Activated CD8-positive, alpha-beta memory T cell treated with anti-CD3 and anti-CD28 coated beads for 4 hours (primary cell): ENCODE measurements around the gene PRKAG2.
"Not testable (repeated sequence)": the region's sequence is repeated elsewhere in the genome, so short reads cannot be mapped to it uniquely, and the experiment has no call there.

ENCODE experiments used
- DNase-seq, 2 donors: peaks; one replicate each; pipeline ENCODE4 v3.0.0-alpha.2; 2020; ENCODE audit warnings: low read depth in 2 of 2

The PRKAG2 gene

GRCh38 chr7:151552352-151553028 is 324.4 kb downstream of the PRKAG2 start:
- DNase-seq, result no peak

DNA sequence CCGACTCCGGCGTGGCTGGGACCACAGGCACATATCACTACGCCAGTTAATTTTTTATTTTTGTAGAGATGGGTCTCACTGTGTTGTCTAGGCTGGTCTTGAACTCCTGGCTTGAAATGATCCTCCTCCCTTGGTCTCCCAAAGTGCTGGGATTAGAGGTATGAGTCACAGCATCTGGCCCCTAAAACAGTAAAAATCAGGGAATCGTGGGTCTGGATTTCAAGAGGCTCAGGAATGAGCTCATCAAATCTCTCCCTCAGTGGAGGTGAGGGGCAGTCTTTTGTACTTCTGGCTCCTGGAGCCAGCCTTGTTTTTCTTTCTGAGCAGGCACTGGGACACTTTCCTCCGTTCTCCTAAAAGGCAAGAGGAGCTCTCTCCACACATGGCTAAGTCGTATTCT is 325.1 kb downstream of the PRKAG2 start:
- DNase-seq, result no peak

- DNase-seq, result no peak
Measured at GRCh38 chr7:151550656-151551286, 326.1 kb downstream of the PRKAG2 start.

GRCh38 chr7:151549644-151550043 is 327.3 kb downstream of the PRKAG2 start:
- DNase-seq, result no peak

DNA sequence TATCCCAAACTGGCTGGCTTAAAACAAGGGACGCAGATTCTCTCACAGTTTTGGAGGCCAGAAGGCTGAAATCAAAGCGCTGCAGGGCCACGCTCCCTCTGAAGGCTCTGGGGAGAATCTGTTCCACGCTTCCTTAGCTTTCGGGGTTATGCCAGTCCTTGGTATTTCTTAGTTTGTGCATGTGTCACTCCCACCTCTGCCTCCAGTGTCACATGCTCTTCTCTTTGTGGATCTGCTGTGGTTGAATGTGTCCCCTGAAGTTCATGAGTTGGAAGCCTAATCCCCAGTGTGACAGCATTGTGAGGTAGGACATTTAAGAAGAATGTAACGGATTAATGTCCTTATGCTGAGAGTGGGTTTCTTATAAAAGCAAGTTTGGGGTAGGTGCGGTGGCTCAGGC is 327.8 kb downstream of the PRKAG2 start:
- DNase-seq, result no peak

- DNase-seq, result no peak
Measured at GRCh38 chr7:151544183-151544582, 332.7 kb downstream of the PRKAG2 start.

DNA sequence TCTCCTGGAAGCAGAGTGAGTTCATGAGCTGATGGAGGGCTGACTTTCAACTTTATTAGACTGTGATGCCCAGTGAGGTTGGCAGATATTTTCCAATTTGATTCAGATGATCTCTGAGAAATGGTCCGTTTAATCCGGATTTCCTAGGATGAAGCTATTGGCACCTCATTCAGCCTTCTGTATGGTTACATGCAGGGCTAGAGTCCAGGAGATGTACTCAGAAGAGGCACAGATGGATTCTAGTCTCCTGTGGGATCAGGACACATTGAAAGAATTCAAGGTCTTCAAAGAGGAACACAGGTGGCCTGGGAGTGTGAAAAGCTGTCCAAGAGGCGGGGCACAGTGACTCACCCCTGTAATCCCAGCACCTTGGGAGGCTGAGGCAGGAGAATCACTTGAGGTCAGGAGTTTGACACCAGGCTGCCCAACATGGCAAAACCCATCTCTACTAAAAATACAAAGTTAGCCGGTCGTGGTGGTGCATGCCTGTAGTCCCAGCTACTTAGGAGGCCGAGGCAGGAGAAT is 334.2 kb downstream of the PRKAG2 start:
- no peak for DNase-seq

- no peak for DNase-seq
Measured at GRCh38 chr7:151541709-151542499, 335.0 kb downstream of the PRKAG2 start.

- DNase-seq, result no peak
Measured at GRCh38 chr7:151540146-151540545, 336.8 kb downstream of the PRKAG2 start.

DNA sequence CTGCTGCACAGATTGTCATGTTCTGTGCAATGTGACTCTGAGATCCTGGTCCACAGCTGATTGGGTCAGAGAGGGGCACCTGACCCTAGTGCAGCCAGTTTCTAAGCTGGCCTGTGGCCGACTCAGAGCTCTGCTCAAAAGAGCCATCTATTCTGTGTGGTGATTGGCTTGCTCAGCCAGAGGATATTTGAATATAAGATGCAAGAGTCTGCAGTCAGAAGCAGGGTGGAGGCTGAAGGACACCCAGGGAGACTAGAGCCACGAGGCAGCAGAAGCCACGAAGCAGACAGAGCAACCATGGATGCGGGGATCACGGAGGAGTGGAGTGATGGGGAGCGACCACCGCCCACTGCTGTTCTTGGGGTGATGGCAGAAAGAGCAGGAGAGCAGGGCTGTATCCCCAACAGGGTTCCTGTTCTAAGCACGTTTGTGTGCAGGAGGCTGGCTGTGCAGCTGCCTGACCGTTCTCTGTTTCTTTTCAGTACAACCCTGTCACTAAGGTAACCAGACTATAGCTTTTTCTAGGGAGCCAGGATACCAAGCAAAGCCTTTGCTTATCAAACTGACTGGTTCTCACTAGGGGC is 337.7 kb downstream of the PRKAG2 start:
- no peak for DNase-seq

DNA sequence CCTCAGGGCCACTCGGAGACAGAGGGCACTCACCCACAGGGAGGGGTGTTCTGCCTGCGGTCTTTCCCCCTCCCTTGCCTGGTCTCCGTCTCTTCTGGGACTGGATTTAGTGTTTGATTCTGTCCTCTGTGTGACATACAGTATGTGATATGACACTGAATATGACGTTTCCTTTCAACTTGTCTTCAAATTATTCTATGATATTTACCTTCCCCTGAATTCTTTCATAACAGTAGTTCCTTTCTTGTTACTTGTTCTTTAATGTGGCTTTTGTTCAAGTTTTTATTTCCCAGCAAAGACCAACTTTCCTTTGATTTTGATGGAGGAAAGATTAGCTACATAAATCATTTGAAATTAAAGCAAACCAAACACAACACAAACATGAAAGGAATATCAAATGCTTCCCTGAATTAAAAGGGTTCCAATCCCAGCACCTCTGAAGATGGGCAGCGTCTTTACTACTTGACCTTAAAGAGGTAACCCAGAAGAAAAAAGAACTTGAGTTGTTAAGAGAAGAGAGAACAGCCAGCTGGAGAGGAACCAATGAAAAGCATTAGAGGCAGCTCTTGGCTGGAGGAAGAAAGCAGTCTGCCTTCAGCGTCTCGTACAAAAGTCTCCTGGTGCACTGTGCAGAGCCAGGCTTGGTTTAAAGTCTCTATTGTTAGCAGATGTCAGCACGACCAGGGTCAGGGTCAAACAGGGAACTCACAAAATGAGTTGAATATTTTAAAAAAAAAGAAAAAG is 338.9 kb downstream of the PRKAG2 start:
- no peak for DNase-seq

GRCh38 chr7:151536178-151536577 is 340.7 kb downstream of the PRKAG2 start:
- not testable (repeated sequence) for DNase-seq

DNA sequence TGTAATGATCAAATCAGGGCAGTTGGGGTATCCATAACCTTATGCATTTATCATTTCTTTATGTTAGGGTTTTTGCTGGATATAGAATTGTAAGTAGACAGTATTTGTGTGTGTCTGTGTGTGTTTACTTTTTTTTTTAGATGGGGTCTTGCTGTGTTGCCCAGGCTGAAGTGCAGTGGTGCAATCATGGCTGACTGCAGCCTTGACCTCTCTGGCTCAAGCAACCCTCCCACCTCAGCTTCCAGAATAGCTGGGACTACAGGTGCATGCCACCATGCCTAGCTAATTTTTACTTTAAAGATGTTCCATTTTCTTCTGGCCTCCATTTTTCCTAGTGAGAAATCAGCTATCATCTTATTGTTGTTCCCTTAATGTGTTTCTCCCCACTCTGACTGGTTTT is 347.1 kb downstream of the PRKAG2 start:
- no peak for DNase-seq

DNA sequence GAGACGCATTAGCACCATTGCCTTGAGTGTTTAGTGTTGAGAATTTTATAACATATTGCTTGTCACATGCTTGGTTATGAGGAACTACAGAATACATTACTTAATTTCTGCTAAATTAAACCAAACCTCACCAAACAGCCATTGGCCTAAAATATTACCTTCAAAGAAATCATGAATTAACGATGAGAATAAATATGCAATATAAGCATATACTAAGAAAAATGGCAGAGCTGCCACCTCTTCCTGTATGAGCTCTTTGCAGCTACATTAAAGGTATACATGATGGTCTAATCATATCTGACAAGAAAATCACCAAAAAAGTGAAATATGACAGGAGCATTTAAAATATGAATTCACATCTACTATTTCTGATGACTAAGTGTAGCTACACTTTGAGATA is 352.1 kb downstream of the PRKAG2 start:
- no peak for DNase-seq

GRCh38 chr7:151524331-151524730 is 352.6 kb downstream of the PRKAG2 start:
- no peak for DNase-seq

- DNase-seq, result peak in 1 of 2 donors; percentile 2
Measured at GRCh38 chr7:151520419-151521261, 356.3 kb downstream of the PRKAG2 start.

DNA sequence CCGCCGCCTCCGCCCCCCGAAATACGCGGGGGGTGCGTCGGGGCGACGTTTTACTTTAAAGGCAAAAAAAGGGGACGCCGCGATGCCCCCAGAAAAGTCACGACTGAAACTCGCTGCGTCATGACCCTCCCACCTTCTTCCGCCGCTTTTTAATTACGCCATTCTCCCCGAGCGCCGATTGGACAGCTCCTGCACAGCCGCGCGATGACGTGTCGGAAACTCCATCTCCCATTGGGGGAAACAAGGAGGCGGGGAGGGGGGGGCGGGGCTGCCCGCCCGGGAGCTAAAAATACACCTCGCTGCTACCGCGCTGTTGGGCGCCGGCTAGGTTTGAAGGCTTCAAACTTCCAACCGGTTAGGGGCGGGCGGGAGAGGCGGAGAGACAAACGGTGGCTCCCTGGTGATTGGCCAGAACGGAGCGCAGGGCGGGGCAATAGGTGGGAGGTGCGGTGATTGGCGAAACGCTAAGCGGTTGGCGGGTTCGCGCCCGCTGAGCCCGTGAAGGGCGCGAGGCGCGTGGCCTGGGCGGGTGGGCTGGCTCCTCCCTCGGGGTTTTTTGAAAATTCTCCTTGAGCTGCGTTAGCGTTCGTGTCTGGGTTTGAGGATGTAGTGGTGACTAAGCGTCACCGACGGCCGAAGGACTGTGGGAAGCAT is 357.0 kb downstream of the PRKAG2 start, which contains the start of gene RHEB:
Gene RHEB, minus strand, starts transcription at position 131 of the 654 bp plus-strand sequence. CDS start 384 bp downstream, outside the sequence.
- peak; percentile 95 to 99 for DNase-seq

- DNase-seq, result peak; percentile 31 to 46
Measured at GRCh38 chr7:151518947-151519764, 357.8 kb downstream of the PRKAG2 start.
